Stomach (tissue), 4 donors: ENCODE results near the gene ARHGAP32.

ENCODE experiments used
- CTCF ChIP-seq, 7 experiments: fragments of 450-650 bp in 4 of 7; fragments of 200-600 bp in 3 of 7; sonication (generic) in 3 of 7; IDR thresholded peaks; one replicate each; pipeline ENCODE4 v1.5.1; 2016 to 2019; ENCODE audit warnings: antibody characterized with exemption in 7 of 7, control low read depth in 2 of 7, mild to moderate bottlenecking in 1 of 7
- EP300 ChIP-seq: sonication (generic); formaldehyde crosslinking; IDR thresholded peaks from one replicate; pipeline ENCODE4 v1.6.1; 2017; ENCODE audit warnings: antibody characterized with exemption
- POLR2A ChIP-seq, 4 donors: fragments of 450-650 bp; IDR thresholded peaks; one replicate each; pipeline ENCODE4 v1.6.1; 2016; ENCODE audit warnings: antibody characterized with exemption in 4 of 4, control low read depth in 2 of 4, mild to moderate bottlenecking in 1 of 4, moderate library complexity in 1 of 4

- TF ChIP-seq CTCF (IDR thresholded peaks at IDR 0.05) (no peak), POLR2A (IDR thresholded peaks at IDR 0.05) (no peak), EP300 (no peak)
Observed at GRCh38 chr11:128920666-128921065, 271.5 kb downstream of the ARHGAP32 start.
